HCT116 (cell line): ENCODE results near the gene NFATC1. TPM values are rescaled to one million over a fixed set of nuclear protein-coding genes. Genes with fewer than 3 reads are reported as not detected.

ENCODE experiments used
- ATAC-seq: fragments of 200-7000 bp; cut with Tn5 transposase; 2 replicates; pipeline ENCODE4 v1.9.1; 2020; ENCODE audit warnings: mild to moderate bottlenecking, moderate library complexity
- BruUV-seq: library from RNA; stranded (reverse); fragments of 400-500 nt; replicated peaks from 2 replicates; lab custom pipeline; 2021; lab: Mats Ljungman, UMichigan
- CTCF ChIA-PET: fragments of 300-600 bp; sonication (Branson Sonifier 250); formaldehyde crosslinking; loops from one replicate; lab custom pipeline; 2021; ENCODE audit warnings: antibody characterized with exemption; lab: Charles Lee
- POLR2A ChIA-PET: fragments of 300-600, 350-600 bp; sonication (Branson Sonifier 250); formaldehyde crosslinking; loops from one replicate; lab custom pipeline; 2021; ENCODE audit warnings: antibody characterized with exemption; lab: Charles Lee
- RAD21 ChIA-PET, 2 experiments: fragments of 300-600 bp; sonication (Branson Sonifier 250); formaldehyde crosslinking; loops; one replicate each; lab custom pipeline; 2023; ENCODE audit warnings: low total read pairs in 2 of 2; ENCODE audit not compliant: uncharacterized antibody in 2 of 2, unreplicated experiment in 2 of 2, low non-redundant PET in 1 of 2; lab: Charles Lee
- DNase-seq: peaks from one replicate; pipeline ENCODE4 v3.0.0-alpha.2; 2010; ENCODE audit warnings: low read depth, low spot score
- H2AFZ ChIP-seq: fragments of 200-600 bp; shearing (Covaris generic), sonication (generic); 2 replicates; pipeline ENCODE4 v1.6.1; 2017; ENCODE audit warnings: low read depth, mixed run types, mixed read lengths, antibody characterized with exemption, low read length; ENCODE audit not compliant: poor library complexity, severe bottlenecking
- H3K27ac ChIP-seq: 2 replicates; pipeline ENCODE4 v1.5.1; 2012; ENCODE audit warnings: low read depth, low read length
- H3K27me3 ChIP-seq: fragments of 200-600 bp; sonication (generic); 2 replicates; pipeline ENCODE4 v1.6.1; 2016; ENCODE audit warnings: mixed run types, low read length, mixed read lengths; ENCODE audit not compliant: insufficient read depth
- H3K36me3 ChIP-seq, 2 experiments: fragments of 200-500 bp in 1 of 2; fragments of 200-600 bp in 1 of 2; sonication (Bioruptor generic) in 1 of 2; sonication (generic) in 1 of 2; 2 replicates each; pipeline versions ENCODE4 v1.5.1 to v1.6.1; 2014 to 2016; ENCODE audit warnings: low read length in 2 of 2, inconsistent platforms in 1 of 2, mixed read lengths in 1 of 2, mixed run types in 1 of 2; ENCODE audit not compliant: insufficient read depth in 2 of 2, control insufficient read depth in 1 of 2
- H3K4me1 ChIP-seq, 2 experiments: fragments of 200-600 bp in 1 of 2; sonication (generic) in 1 of 2; 2 replicates each; pipeline versions ENCODE4 v1.5.1 to v1.6.1; 2012 to 2017; ENCODE audit warnings: low read length in 2 of 2, inconsistent platforms in 1 of 2, mild to moderate bottlenecking in 1 of 2, mixed read lengths in 1 of 2, mixed run types in 1 of 2, moderate library complexity in 1 of 2; ENCODE audit not compliant: insufficient read depth in 2 of 2, control insufficient read depth in 1 of 2
- H3K4me2 ChIP-seq: fragments of 200-600 bp; sonication (generic); 2 replicates; pipeline ENCODE4 v1.6.1; 2017; ENCODE audit warnings: mixed run types, low read length, mixed read lengths
- H3K4me3 ChIP-seq, 2 experiments: fragments of 200-600 bp in 1 of 2; sonication (generic) in 1 of 2; replicated peaks in 1 of 2; 2 replicates each; pipeline ENCODE4 v1.5.1; 2011 to 2016; ENCODE audit warnings: low read length in 2 of 2, control low read depth in 1 of 2, low read depth in 1 of 2, mild to moderate bottlenecking in 1 of 2, mixed read lengths in 1 of 2, mixed run types in 1 of 2
- H3K79me2 ChIP-seq: fragments of 200-600 bp; sonication (generic); 2 replicates; pipeline ENCODE4 v1.6.1; 2017; ENCODE audit warnings: mild to moderate bottlenecking, mixed run types, low read length, moderate library complexity, mixed read lengths; ENCODE audit not compliant: insufficient read depth
- H3K9ac ChIP-seq: fragments of 200-600 bp; sonication (generic); 2 replicates; pipeline ENCODE4 v1.6.1; 2016; ENCODE audit warnings: low read length, mixed read lengths
- H3K9me2 ChIP-seq: fragments of 200-600 bp; sonication (generic), shearing (Covaris generic); 2 replicates; pipeline ENCODE4 v1.6.1; 2017; ENCODE audit warnings: mixed run types, mild to moderate bottlenecking, moderate library complexity; ENCODE audit not compliant: insufficient read depth
- H3K9me3 ChIP-seq, 2 experiments: fragments of 200-500 bp in 1 of 2; fragments of 200-600 bp in 1 of 2; sonication (Bioruptor generic) in 1 of 2; sonication (generic) in 1 of 2; 2 replicates each; pipeline ENCODE4 v1.6.1; 2014 to 2017; ENCODE audit warnings: low read length in 2 of 2, mixed read lengths in 2 of 2, inconsistent platforms in 1 of 2, low read depth in 1 of 2, mild to moderate bottlenecking in 1 of 2, mixed run types in 1 of 2, moderate library complexity in 1 of 2; ENCODE audit not compliant: control insufficient read depth in 1 of 2, insufficient read depth in 1 of 2
- H4K20me1 ChIP-seq: fragments of 200-600 bp; sonication (generic), shearing (Covaris generic); 2 replicates; pipeline ENCODE4 v1.6.1; 2017; ENCODE audit warnings: mixed run types, mild to moderate bottlenecking, moderate library complexity; ENCODE audit not compliant: insufficient read depth
- CBX3 ChIP-seq: IDR thresholded peaks from 2 replicates; pipeline ENCODE4 v1.6.1; 2012; ENCODE audit warnings: low read depth
- CEBPB ChIP-seq: IDR thresholded peaks from 2 replicates; pipeline ENCODE4 v1.6.1; 2012; ENCODE audit warnings: low read depth
- ELF1 ChIP-seq: IDR thresholded peaks from 2 replicates; pipeline ENCODE4 v1.6.1; 2012; ENCODE audit warnings: low read depth, borderline replicate concordance
- EZH2 ChIP-seq: fragments of 200-600 bp; sonication (generic); IDR thresholded peaks from 2 replicates; pipeline ENCODE4 v1.6.1; 2017; ENCODE audit warnings: antibody characterized with exemption, mixed run types
- FOSL1 ChIP-seq: IDR thresholded peaks from 2 replicates; pipeline ENCODE4 v1.6.1; 2012; ENCODE audit warnings: low read depth
- POLR2AphosphoS5 ChIP-seq: IDR thresholded peaks from 2 replicates; pipeline ENCODE4 v1.6.1; 2011; ENCODE audit warnings: mild to moderate bottlenecking, low read depth, low read length, moderate library complexity
- SP1 ChIP-seq: IDR thresholded peaks from 2 replicates; pipeline ENCODE4 v1.6.1; 2012; ENCODE audit warnings: low read depth
- TCF7L2 ChIP-seq: IDR thresholded peaks from 2 replicates; pipeline ENCODE4 v1.7.0; 2011; ENCODE audit warnings: borderline replicate concordance, inconsistent platforms; ENCODE audit not compliant: insufficient read depth, insufficient read length; ENCODE audit errors: extremely low read depth
- intact Hi-C: fragments of 100-400 bp; cut with micrococcal nuclease; formaldehyde crosslinking; loops from 2 replicates; pipeline ENCODE4 v1.10.0; 2022
- total RNA-seq: library from RNA; stranded (reverse); gene quantifications from one replicate; pipeline ENCODE4 v1.2.1, GENCODE V29; 2021; ENCODE audit not compliant: unreplicated experiment
- TF ChIP-seq, protein P1 (sequence below): IDR thresholded peaks from 2 replicates; pipeline ENCODE4 v1.6.1; 2012
- TF ChIP-seq, protein P2 (sequence below): IDR thresholded peaks from 2 replicates; pipeline ENCODE4 v1.6.1; 2011; ENCODE audit warnings: mild to moderate bottlenecking, low read length, moderate library complexity; ENCODE audit not compliant: insufficient replicate concordance; ENCODE audit errors: extremely low read depth

The NFATC1 gene
- total RNA-seq, 1 experiment from 2014 or later: 20.8 TPM

DNA sequence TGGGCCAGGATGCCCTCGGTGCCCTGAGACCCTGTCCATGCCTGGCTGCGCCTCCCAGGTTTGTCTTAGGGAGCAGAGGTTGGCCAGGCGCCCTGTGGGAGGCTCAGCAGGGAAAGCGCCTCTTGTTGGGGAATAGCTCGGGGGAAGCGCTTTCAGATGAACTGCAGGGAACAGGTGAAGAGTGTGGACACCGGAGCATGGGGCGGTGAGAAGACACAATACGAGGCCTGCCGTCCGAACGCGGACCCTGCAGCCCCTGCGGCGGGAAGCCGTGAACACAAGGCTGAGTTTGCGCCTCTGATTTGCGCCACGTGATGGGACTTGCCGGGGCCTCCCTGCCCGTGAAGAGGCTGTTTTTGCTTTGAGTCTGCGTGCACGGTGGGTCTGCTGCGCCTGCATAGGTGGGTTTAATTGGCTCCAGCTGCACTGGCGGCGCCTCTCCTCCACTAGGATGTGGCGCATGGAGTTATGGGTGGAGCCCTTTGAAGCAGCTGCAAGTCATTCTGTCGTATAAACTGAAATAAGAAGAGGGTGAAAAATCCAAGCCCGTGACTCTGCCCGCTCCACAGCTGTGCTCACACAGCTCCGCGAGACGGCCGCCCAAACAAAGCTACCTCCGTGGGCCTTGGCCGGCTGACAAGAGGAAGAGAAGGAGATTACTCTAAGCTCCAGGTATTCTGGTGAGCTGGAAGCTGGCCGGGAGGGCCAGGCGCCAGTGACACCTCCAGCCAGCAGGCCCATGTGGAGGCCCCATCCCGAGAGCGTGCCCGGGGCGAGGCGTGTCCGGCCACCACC, 180.4 kb downstream of the NFATC1 start (continued):
- TF ChIP-seq CEBPB (no peak), CBX3 (no peak), TCF7L2 (no peak), EZH2 (no peak)
- TF ChIP-seq, protein P1, sequence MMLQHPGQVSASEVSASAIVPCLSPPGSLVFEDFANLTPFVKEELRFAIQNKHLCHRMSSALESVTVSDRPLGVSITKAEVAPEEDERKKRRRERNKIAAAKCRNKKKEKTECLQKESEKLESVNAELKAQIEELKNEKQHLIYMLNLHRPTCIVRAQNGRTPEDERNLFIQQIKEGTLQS: no peak

DNA sequence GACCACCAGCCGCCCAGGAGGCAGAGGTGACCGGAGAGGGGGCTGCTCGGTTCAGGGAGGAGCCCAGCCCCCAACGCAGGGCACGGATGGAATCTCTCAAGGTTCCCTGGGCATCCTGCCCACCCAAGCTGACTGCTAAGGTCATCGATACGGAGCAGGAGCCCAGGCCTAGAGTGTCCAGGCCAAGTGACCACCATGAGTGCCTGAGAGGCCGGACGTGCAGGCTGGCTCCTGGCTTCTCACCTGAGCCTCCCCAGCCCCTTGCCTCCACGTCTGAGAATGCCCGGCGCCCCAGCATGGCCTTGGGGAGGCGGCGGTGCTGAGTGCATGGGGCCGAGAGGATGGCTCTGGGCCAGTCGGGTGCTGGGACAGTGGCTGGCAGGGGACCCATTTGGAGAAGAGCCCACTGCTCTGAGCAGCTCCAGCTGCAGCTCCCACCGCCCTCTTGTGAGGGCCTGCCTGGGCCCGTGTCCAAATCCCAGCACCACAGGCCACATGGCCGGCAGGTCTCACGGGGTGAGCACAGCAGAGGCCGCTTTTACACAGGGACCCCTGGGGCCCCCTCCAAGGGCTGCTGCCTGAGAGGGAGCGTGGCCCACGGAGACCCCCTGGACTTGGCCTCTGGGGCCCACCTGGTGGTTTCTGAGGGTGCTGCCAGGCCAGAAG, 181.1 kb downstream of the NFATC1 start:
- Histone ChIP-seq H3K27ac (no peak overlapping the region), H3K27me3 (no peaks in the 10 kb centered on the region), H3K4me2 (no peak overlapping the region), H3K9me2 (no peaks in the 10 kb centered on the region), H3K79me2 (no peaks in the 10 kb centered on the region), H3K4me1 (peaks cover 2 to 3% of the 10 kb centered on the region in 2 experiments), H3K9me3 (peaks cover 16 to 24% of the 10 kb centered on the region in 2 experiments; a peak in 2 of 4 replicates), H3K4me3 (no peak overlapping the region), H3K9ac (no peak overlapping the region), H2AFZ (no peak overlapping the region), H3K36me3 (no peaks in the 10 kb centered on the region), H4K20me1 (no peaks in the 10 kb centered on the region)
- ChIA-PET POLR2A (no interaction called here), CTCF (no interaction called here), RAD21 (no interaction called here)
- intact Hi-C loops: no loop called here
- no TSS peak for BruUV-seq
- ATAC-seq (no peak), DNase-seq (no peak)
- TF ChIP-seq CBX3: no peak
- no peak for TF ChIP-seq FOSL1
- TF ChIP-seq ELF1: no peak
- no peak for TF ChIP-seq SP1
- TF ChIP-seq POLR2AphosphoS5: no peak
- TF ChIP-seq, protein P2, sequence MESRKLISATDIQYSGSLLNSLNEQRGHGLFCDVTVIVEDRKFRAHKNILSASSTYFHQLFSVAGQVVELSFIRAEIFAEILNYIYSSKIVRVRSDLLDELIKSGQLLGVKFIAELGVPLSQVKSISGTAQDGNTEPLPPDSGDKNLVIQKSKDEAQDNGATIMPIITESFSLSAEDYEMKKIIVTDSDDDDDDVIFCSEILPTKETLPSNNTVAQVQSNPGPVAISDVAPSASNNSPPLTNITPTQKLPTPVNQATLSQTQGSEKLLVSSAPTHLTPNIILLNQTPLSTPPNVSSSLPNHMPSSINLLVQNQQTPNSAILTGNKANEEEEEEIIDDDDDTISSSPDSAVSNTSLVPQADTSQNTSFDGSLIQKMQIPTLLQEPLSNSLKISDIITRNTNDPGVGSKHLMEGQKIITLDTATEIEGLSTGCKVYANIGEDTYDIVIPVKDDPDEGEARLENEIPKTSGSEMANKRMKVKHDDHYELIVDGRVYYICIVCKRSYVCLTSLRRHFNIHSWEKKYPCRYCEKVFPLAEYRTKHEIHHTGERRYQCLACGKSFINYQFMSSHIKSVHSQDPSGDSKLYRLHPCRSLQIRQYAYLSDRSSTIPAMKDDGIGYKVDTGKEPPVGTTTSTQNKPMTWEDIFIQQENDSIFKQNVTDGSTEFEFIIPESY: no peak
